Calu3 (cell line): Measurements from ENCODE around the gene C4B. TPM values are rescaled to one million over a fixed set of nuclear protein-coding genes. Genes with fewer than 3 reads are reported as not detected.
"Not testable (repeated sequence)": the region's sequence is repeated elsewhere in the genome, so short reads cannot be mapped to it uniquely, and the experiment has no call there.

ENCODE experiments used
- BruUV-seq: library from RNA; stranded (reverse); fragments of 400-500 nt; replicated peaks from 2 replicates; lab custom pipeline; 2021; lab: Mats Ljungman, UMichigan
- CTCF ChIA-PET: fragments of 300-600 bp; sonication (Branson Sonifier 250); formaldehyde crosslinking; loops from one replicate; lab custom pipeline; 2022; ENCODE audit warnings: antibody characterized with exemption; lab: Charles Lee
- DNase-seq: peaks from one replicate; pipeline ENCODE4 v3.0.0; 2022
- H3K27ac Mint-ChIP-seq: one replicate; pipeline ENCODE4 v1.8.0; 2022; ENCODE audit warnings: mixed read lengths; ENCODE audit not compliant: unreplicated experiment
- H3K27me3 Mint-ChIP-seq: one replicate; pipeline ENCODE4 v1.8.0; 2022; ENCODE audit warnings: mixed read lengths; ENCODE audit not compliant: unreplicated experiment
- H3K36me3 Mint-ChIP-seq: one replicate; pipeline ENCODE4 v1.8.0; 2022; ENCODE audit warnings: mild to moderate bottlenecking, moderate library complexity, mixed read lengths; ENCODE audit not compliant: insufficient read depth, unreplicated experiment
- H3K4me1 Mint-ChIP-seq: one replicate; pipeline ENCODE4 v1.8.0; 2022; ENCODE audit warnings: mild to moderate bottlenecking, low read depth, mixed read lengths; ENCODE audit not compliant: unreplicated experiment
- H3K4me3 Mint-ChIP-seq: one replicate; pipeline ENCODE4 v1.8.0; 2022; ENCODE audit warnings: mild to moderate bottlenecking, low read depth, moderate library complexity, mixed read lengths; ENCODE audit not compliant: unreplicated experiment
- H3K9me3 Mint-ChIP-seq: one replicate; pipeline ENCODE4 v1.8.0; 2022; ENCODE audit warnings: low read depth, mixed read lengths; ENCODE audit not compliant: unreplicated experiment
- CTCF ChIP-seq: fragments of 200-600 bp; IDR thresholded peaks from one replicate; pipeline ENCODE4 v1.8.0; 2022; ENCODE audit warnings: antibody characterized with exemption; ENCODE audit not compliant: unreplicated experiment
- intact Hi-C: fragments of 100-400 bp; cut with micrococcal nuclease; formaldehyde crosslinking; loops from one replicate; pipeline ENCODE4 v1.10.0; 2022; ENCODE audit not compliant: unreplicated experiment
- total RNA-seq: library from RNA; stranded (reverse); gene quantifications from 2 replicates; pipeline ENCODE4 v1.2.3, GENCODE V29; 2022

C4B gene
- total RNA-seq, 1 experiment from 2014 or later: 7.8 TPM

DNA sequence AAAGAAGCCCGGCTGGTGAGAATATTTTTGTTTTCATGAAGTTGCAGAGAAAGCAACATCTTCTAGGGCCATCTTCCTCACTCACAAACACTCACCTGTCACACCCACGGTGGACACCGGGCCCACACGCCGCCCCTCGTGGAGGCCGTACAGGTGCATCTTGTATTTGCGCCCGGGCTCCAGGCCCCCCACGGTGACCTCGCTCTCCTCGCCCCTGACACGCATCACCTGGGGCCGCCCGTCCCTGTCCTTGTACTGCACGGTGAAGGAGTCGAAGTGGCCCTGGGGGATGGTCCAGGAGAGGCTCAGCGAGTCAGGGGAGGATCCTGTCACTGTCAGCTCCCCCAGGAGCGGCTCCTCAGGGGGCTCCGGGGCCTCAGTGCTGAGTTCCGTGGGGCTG, 41.2 kb downstream of the C4B start:
- H3K27ac Mint-ChIP-seq, H3K9me3 Mint-ChIP-seq, intact Hi-C loops, DNase-seq, BruUV-seq, H3K4me3 Mint-ChIP-seq, H3K36me3 Mint-ChIP-seq, H3K4me1 Mint-ChIP-seq, CTCF ChIA-PET: not testable (repeated sequence)
- H3K27me3 Mint-ChIP-seq: peaks cover 77% of the 10 kb centered on the region

DNA sequence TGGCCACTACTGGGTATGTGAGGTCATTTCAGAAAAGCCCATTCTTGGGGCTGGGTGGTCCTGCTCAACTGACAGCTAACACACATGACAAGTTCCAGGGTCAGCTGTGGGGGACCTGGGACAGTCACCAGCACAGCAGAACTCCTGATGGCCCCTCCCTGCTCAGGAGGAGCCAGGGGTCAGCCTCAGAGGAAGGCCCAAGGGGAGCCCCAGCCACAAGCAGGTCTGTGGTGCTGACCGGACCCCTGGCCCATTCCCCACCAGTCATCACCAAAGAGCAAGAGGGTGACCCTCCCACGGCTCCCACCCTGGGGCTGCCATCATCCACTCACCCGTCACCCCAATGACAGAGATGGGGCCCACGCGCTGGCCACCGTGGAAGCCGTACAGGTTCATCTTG, 41.7 kb downstream of the C4B start:
- Mint-ChIP-seq H3K4me1 (no peaks in the 10 kb centered on the region), H3K27me3 (peaks cover 72% of the 10 kb centered on the region), H3K4me3 (no peak overlapping the region), H3K27ac (no peak overlapping the region), H3K9me3 (no peaks in the 10 kb centered on the region), H3K36me3 (no peaks in the 10 kb centered on the region)
- intact Hi-C loops: no loop called here
- no peak for TF ChIP-seq CTCF
- no peak for DNase-seq
- BruUV-seq: no TSS peak
- CTCF ChIA-PET: no interaction called here

GRCh38 chr6:32057966-32058365, 43.4 kb downstream of the C4B start:
- Mint-ChIP-seq H3K9me3 (no peaks in the 10 kb centered on the region), H3K36me3 (no peaks in the 10 kb centered on the region), H3K27me3 (peaks cover 55% of the 10 kb centered on the region), H3K4me3 (no peak overlapping the region), H3K4me1 (no peaks in the 10 kb centered on the region), H3K27ac (no peak overlapping the region)
- TF ChIP-seq CTCF: no peak
- no TSS peak for BruUV-seq
- intact Hi-C loops: no loop called here
- CTCF ChIA-PET: no interaction called here
- DNase-seq: no peak

GRCh38 chr6:32058511-32058963, 43.9 kb downstream of the C4B start:
- no TSS peak for BruUV-seq
- no peaks in the 10 kb centered on the region for H3K9me3 Mint-ChIP-seq
- no peaks in the 10 kb centered on the region for H3K4me1 Mint-ChIP-seq
- H3K27me3 Mint-ChIP-seq: peaks cover 49% of the 10 kb centered on the region
- intact Hi-C loops: no loop called here
- H3K4me3 Mint-ChIP-seq: no peak overlapping the region
- DNase-seq: no peak
- no peaks in the 10 kb centered on the region for H3K36me3 Mint-ChIP-seq
- CTCF ChIA-PET: no interaction called here
- no peak for TF ChIP-seq CTCF
- H3K27ac Mint-ChIP-seq: no peak overlapping the region

DNA sequence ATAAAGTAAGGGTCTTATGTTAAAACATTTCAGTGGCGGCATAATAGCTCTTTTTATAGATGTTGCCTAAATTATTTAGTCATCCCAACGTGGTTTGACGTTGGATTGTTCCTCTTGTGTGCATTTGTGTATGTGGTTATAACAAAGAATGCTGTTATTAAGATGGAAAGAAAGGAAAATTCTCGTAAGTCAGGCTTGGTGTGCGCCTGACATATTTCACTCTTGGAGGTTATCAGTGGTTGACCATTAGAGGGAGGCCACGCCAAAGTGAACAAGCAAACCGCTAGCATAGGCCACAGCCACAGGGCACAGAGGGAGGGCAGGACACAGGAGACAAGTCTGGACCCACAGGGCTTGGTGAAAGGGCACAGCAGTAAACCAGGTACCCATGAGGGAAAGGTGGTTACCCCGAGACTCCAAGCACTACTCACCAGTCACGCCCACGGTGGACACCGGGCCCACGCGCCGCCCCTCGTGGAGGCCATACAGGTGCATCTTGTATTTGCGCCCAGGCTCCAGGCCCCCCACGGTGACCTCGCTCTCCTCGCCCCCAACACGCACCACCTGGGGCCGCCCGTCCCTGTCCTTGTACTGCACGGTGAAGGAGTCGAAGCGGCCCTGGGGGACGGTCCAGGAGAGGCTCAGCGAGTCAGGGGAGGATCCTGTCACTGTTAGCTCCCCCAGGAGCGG, 46.5 kb downstream of the C4B start:
- no TSS peak for BruUV-seq
- no peak overlapping the region for H3K4me3 Mint-ChIP-seq
- no peak overlapping the region for H3K27ac Mint-ChIP-seq
- intact Hi-C loops: no loop called here
- peaks cover 25% of the 10 kb centered on the region for H3K27me3 Mint-ChIP-seq
- CTCF ChIA-PET: interaction anchor here (0.6 kb wide), 1 partner anchor 401 kb away, joined by 3 read pairs; no protein-coding TSS in a partner anchor
- H3K36me3 Mint-ChIP-seq: no peaks in the 10 kb centered on the region
- DNase-seq: no peak
- no peak for TF ChIP-seq CTCF
- no peaks in the 10 kb centered on the region for H3K4me1 Mint-ChIP-seq
- H3K9me3 Mint-ChIP-seq: no peaks in the 10 kb centered on the region
